ENCODE results near the gene R3HCC1L. TPM values are rescaled to one million over a fixed set of nuclear protein-coding genes. Genes with fewer than 3 reads are reported as not detected.

R3HCC1L gene
- total and polyA plus RNA-seq, 10 of the 15 experiments (the other 5 are each of a cell fraction or from before 2014, with no cell fraction given): 11.3 to 20.3 (median 15.3) TPM

DNA sequence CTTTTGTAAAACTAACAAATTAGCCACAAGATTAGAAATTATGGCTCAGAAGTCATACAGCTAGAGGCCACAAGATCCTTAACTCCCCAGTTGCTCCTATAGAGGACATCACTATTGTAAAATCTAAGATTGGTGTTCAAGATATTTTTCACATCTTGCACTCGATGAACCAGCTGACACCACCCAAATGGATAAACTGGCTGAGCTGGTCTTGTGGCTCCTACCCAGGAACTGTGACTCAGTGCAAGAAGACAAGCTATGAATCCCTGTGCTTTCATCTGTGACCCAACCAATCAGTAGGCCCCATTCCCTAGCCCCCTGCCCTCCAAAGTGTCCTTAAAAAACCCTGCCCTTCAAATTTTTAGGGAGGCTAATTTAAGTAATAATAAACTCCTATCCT lies 27.9 kb upstream of the R3HCC1L start:
- in situ Hi-C loops (cut with MboI): no loop called here
- intact Hi-C loops (cut with micrococcal nuclease; ENCODE audit: unreplicated experiment): no loop called here
- BruUV-seq (replicated peaks): no TSS peak
- H3K9ac ChIP-seq (ENCODE audit: control insufficient read depth, insufficient read depth, low read length): no peak overlapping the region
- whole genome bisulfite sequencing (ENCODE audit: insufficient coverage, insufficient replicate concordance, low lambda C conversion rate, missing lambda C conversion rate): 0% methylated on average over 1 of the region's 1 CpG
- DNase-seq (ENCODE audit: low read depth, low spot score): no peak
- H3K27ac ChIP-seq (ENCODE audit: control insufficient read depth, insufficient read depth): no peak overlapping the region
- no peaks in the 10 kb centered on the region; the same call in 2 of the 3 replicates for H3K9me3 ChIP-seq (replicated peaks; ENCODE audit: control insufficient read depth, insufficient read depth, low read length)
- H3K4me3 ChIP-seq: no peak overlapping the region
- no peaks in the 10 kb centered on the region for H3K4me1 ChIP-seq (ENCODE audit: control insufficient read depth, insufficient read depth, low read length)
- ChIA-PET POLR2A (no interaction called here), RAD21 (ENCODE audit: unreplicated experiment) (no interaction called here), CTCF (no interaction called here), SMC1A (ENCODE audit: uncharacterized antibody, unreplicated experiment) (no interaction called here)
- no peaks in the 10 kb centered on the region for H3K79me2 ChIP-seq (ENCODE audit: control insufficient read depth, insufficient read depth, low read length)
- TF ChIP-seq BRCA1 (IDR thresholded peaks at IDR 0.05; ENCODE audit: low read depth, low read length) (no peak), RCOR1 (conservative IDR thresholded peaks at IDR 0.05; ENCODE audit: low read depth, low read length) (no peak), EED (IDR thresholded peaks at IDR 0.05; ENCODE audit: low read depth) (no peak), ASH2L (IDR thresholded peaks at IDR 0.05; ENCODE audit: borderline replicate concordance, low read depth) (no peak), ZZZ3 (IDR thresholded peaks at IDR 0.05; ENCODE audit: control insufficient read depth, insufficient read length, low read depth) (no peak), ZNF384 (IDR thresholded peaks at IDR 0.05; ENCODE audit: borderline replicate concordance, low read depth, low read length) (no peak), ZSCAN29 (IDR thresholded peaks at IDR 0.05) (no peak), MEF2B (IDR thresholded peaks at IDR 0.05; ENCODE audit: partially characterized antibody, poor library complexity, severe bottlenecking) (no peak), POLR2A (IDR thresholded peaks at IDR 0.05; ENCODE audit: low read depth, low read length) (no peak), RBBP5 (conservative IDR thresholded peaks at IDR 0.05) (no peak), YBX1 (IDR thresholded peaks at IDR 0.05) (no peak), ZNF217 (IDR thresholded peaks at IDR 0.05) (no peak), SUZ12 (IDR thresholded peaks at IDR 0.05; ENCODE audit: unreplicated experiment) (no peak), POLR2AphosphoS2 (IDR thresholded peaks at IDR 0.05; ENCODE audit: low read depth, low read length) (no peak), HDAC6 (IDR thresholded peaks at IDR 0.05; ENCODE audit: unreplicated experiment) (no peak)
- TF ChIP-seq, protein P1, sequence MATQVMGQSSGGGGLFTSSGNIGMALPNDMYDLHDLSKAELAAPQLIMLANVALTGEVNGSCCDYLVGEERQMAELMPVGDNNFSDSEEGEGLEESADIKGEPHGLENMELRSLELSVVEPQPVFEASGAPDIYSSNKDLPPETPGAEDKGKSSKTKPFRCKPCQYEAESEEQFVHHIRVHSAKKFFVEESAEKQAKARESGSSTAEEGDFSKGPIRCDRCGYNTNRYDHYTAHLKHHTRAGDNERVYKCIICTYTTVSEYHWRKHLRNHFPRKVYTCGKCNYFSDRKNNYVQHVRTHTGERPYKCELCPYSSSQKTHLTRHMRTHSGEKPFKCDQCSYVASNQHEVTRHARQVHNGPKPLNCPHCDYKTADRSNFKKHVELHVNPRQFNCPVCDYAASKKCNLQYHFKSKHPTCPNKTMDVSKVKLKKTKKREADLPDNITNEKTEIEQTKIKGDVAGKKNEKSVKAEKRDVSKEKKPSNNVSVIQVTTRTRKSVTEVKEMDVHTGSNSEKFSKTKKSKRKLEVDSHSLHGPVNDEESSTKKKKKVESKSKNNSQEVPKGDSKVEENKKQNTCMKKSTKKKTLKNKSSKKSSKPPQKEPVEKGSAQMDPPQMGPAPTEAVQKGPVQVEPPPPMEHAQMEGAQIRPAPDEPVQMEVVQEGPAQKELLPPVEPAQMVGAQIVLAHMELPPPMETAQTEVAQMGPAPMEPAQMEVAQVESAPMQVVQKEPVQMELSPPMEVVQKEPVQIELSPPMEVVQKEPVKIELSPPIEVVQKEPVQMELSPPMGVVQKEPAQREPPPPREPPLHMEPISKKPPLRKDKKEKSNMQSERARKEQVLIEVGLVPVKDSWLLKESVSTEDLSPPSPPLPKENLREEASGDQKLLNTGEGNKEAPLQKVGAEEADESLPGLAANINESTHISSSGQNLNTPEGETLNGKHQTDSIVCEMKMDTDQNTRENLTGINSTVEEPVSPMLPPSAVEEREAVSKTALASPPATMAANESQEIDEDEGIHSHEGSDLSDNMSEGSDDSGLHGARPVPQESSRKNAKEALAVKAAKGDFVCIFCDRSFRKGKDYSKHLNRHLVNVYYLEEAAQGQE (IDR thresholded peaks at IDR 0.05; ENCODE audit: low read depth, low read length): no peak
- TF ChIP-seq, protein P2, sequence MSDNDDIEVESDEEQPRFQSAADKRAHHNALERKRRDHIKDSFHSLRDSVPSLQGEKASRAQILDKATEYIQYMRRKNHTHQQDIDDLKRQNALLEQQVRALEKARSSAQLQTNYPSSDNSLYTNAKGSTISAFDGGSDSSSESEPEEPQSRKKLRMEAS (IDR thresholded peaks at IDR 0.05; ENCODE audit: low read depth, low read length): no peak
- TF ChIP-seq, protein P3, sequence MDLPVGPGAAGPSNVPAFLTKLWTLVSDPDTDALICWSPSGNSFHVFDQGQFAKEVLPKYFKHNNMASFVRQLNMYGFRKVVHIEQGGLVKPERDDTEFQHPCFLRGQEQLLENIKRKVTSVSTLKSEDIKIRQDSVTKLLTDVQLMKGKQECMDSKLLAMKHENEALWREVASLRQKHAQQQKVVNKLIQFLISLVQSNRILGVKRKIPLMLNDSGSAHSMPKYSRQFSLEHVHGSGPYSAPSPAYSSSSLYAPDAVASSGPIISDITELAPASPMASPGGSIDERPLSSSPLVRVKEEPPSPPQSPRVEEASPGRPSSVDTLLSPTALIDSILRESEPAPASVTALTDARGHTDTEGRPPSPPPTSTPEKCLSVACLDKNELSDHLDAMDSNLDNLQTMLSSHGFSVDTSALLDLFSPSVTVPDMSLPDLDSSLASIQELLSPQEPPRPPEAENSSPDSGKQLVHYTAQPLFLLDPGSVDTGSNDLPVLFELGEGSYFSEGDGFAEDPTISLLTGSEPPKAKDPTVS (IDR thresholded peaks at IDR 0.05; ENCODE audit: low read depth, low read length): no peak
- H3K4me2 ChIP-seq (ENCODE audit: control insufficient read depth, insufficient read depth): no peak overlapping the region
- FAIRE-seq: no peak
- no peaks in the 10 kb centered on the region for H3K36me3 ChIP-seq (ENCODE audit: control insufficient read depth in 2 of 2, insufficient read depth in 2 of 2, low read length in 1 of 2)
- ATAC-seq: no peak
- H4K20me1 ChIP-seq (ENCODE audit: control insufficient read depth, insufficient read depth): no peaks in the 10 kb centered on the region
- H3K27me3 ChIP-seq (replicated peaks in 1 of 2; ENCODE audit: control insufficient read depth in 2 of 2, insufficient read depth in 2 of 2, low read length in 1 of 2): 0 out of 4 replicates have a peak, but pooled peaks cover 0 to 2% of the 10 kb centered on the region in 2 experiments
- H2AFZ ChIP-seq (ENCODE audit: control insufficient read depth, low read depth, low read length): no peak overlapping the region
